Lower leg skin (tissue), 3 donors: ENCODE data around the gene COX15.
"Not testable (repeated sequence)": the region's sequence is repeated elsewhere in the genome, so short reads cannot be mapped to it uniquely, and the experiment has no call there.

Experiments used
- POLR2A ChIP-seq, 2 donors: fragments of 450-650 bp; IDR thresholded peaks; one replicate each; pipeline ENCODE4 v1.6.1; 2016 to 2017; ENCODE audit warnings: antibody characterized with exemption in 2 of 2, mild to moderate bottlenecking in 1 of 2, moderate library complexity in 1 of 2
- TF ChIP-seq, protein P1 (sequence below), 3 donors: fragments of 450-650 bp; IDR thresholded peaks; one replicate each; pipeline ENCODE4 v1.5.1; 2016; ENCODE audit warnings: antibody characterized with exemption in 3 of 3, mild to moderate bottlenecking in 3 of 3, moderate library complexity in 2 of 3

DNA sequence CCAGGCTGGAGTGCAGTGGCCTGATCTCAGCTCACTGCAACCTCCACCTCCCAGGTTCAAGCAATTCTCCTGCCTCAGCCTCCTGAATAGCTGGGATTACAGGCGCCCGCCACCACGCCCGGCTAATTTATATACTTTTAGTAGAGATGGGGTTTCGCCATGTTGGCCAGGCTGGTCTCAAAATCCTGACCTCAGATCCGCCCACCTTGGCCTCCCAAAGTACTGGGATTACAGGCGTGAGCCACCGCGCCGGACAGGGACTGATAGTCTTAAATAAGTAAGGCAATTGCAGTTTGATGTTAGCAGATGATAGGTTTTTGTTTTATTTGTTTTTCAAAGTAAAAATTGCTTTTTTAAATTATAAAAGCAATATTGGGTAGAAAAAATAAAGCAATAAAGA lies 2.2 kb upstream of the COX15 start:
- TF ChIP-seq, protein P1, sequence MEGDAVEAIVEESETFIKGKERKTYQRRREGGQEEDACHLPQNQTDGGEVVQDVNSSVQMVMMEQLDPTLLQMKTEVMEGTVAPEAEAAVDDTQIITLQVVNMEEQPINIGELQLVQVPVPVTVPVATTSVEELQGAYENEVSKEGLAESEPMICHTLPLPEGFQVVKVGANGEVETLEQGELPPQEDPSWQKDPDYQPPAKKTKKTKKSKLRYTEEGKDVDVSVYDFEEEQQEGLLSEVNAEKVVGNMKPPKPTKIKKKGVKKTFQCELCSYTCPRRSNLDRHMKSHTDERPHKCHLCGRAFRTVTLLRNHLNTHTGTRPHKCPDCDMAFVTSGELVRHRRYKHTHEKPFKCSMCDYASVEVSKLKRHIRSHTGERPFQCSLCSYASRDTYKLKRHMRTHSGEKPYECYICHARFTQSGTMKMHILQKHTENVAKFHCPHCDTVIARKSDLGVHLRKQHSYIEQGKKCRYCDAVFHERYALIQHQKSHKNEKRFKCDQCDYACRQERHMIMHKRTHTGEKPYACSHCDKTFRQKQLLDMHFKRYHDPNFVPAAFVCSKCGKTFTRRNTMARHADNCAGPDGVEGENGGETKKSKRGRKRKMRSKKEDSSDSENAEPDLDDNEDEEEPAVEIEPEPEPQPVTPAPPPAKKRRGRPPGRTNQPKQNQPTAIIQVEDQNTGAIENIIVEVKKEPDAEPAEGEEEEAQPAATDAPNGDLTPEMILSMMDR (IDR thresholded peaks at IDR 0.05) = not testable (repeated sequence)
- not testable (repeated sequence) for TF ChIP-seq POLR2A (IDR thresholded peaks at IDR 0.05)
